Coronary artery (tissue), 2 donors: ENCODE results near the gene PSMD13.

Experiments
- DNase-seq: peaks from one replicate; pipeline ENCODE4 v3.0.0-alpha.2; 2017; ENCODE audit warnings: low spot score
- H3K27ac ChIP-seq, 2 donors: fragments of 200-600 bp; sonication (generic); one replicate each; pipeline ENCODE4 v1.5.1; 2016 to 2019
- H3K4me3 ChIP-seq: fragments of 200-600 bp; sonication (generic); 2 replicates; pipeline ENCODE4 v1.5.1; 2016; ENCODE audit warnings: mild to moderate bottlenecking, moderate library complexity
- CTCF ChIP-seq: fragments of 200-600 bp; sonication (generic); IDR thresholded peaks from one replicate; pipeline ENCODE4 v1.5.1; 2019; ENCODE audit warnings: antibody characterized with exemption

PSMD13 gene

GRCh38 chr11:223026-223789, 13.6 kb upstream of the PSMD13 start:
- no peak for DNase-seq
- Histone ChIP-seq H3K4me3 (no peak overlapping the region), H3K27ac (no peak overlapping the region)
- TF ChIP-seq CTCF, result no peak

GRCh38 chr11:223884-224283, 12.9 kb upstream of the PSMD13 start:
- DNase-seq, result no peak
- no peak overlapping the region for H3K4me3 ChIP-seq
- no peak overlapping the region for H3K27ac ChIP-seq
- TF ChIP-seq CTCF, result no peak

GRCh38 chr11:224424-224823, 12.4 kb upstream of the PSMD13 start:
- no peak for TF ChIP-seq CTCF
- no peak for DNase-seq
- Histone ChIP-seq H3K27ac (no peak overlapping the region), H3K4me3 (no peak overlapping the region)

- TF ChIP-seq CTCF, result no peak
- Histone ChIP-seq H3K4me3 (no peak overlapping the region), H3K27ac (no peak overlapping the region)
- no peak for DNase-seq
Measured at GRCh38 chr11:225734-226453, 10.9 kb upstream of the PSMD13 start.

GRCh38 chr11:227824-228379, 8.9 kb upstream of the PSMD13 start:
- no peak for TF ChIP-seq CTCF
- Histone ChIP-seq H3K4me3 (no peak overlapping the region), H3K27ac (no peak overlapping the region)
- DNase-seq, result no peak

- no peak overlapping the region for H3K4me3 ChIP-seq
- DNase-seq, result no peak
- no peak for TF ChIP-seq CTCF
- H3K27ac ChIP-seq, result no peak overlapping the region
Measured at GRCh38 chr11:230431-230830, 6.3 kb upstream of the PSMD13 start.
